HFFc6 (cell line): ENCODE measurements around the gene AIFM2. TPM values are rescaled to one million over a fixed set of nuclear protein-coding genes. Genes with fewer than 3 reads are reported as not detected.

ENCODE experiments used
- DNase-seq: peaks from one replicate; pipeline ENCODE4 v3.0.0-alpha.2; 2018
- H3K27ac Mint-ChIP-seq: 2 replicates; pipeline ENCODE4 v1.8.0; 2020; ENCODE audit warnings: mild to moderate bottlenecking, mixed read lengths
- H3K27me3 Mint-ChIP-seq: 2 replicates; pipeline ENCODE4 v1.8.0; 2021; ENCODE audit warnings: mild to moderate bottlenecking, moderate library complexity, mixed read lengths; ENCODE audit not compliant: insufficient read depth
- H3K36me3 Mint-ChIP-seq: 2 replicates; pipeline ENCODE4 v1.8.0; 2021; ENCODE audit warnings: low read depth, mixed read lengths
- H3K4me1 Mint-ChIP-seq: 2 replicates; pipeline ENCODE4 v1.8.0; 2020; ENCODE audit warnings: low read depth, mixed read lengths
- H3K4me3 Mint-ChIP-seq: 2 replicates; pipeline ENCODE4 v1.8.0; 2020; ENCODE audit warnings: mild to moderate bottlenecking, moderate library complexity, mixed read lengths
- H3K9me3 Mint-ChIP-seq: 2 replicates; pipeline ENCODE4 v1.8.0; 2020; ENCODE audit warnings: mild to moderate bottlenecking, mixed read lengths
- total RNA-seq, 6 experiments: library from RNA; stranded (reverse); fragmentation: NEBNext Ultra II Directional; extraction: Animal tissue kit (Norgen Biotek cat#: 25700); gene quantifications; 2 replicates in 1 of 6; 3 replicates in 5 of 6; pipeline ENCODE4 v1.2.3, GENCODE V29; 2021
- TF ChIP-seq, protein P1 (sequence below): fragments of 200-600 bp; sonication (generic); IDR thresholded peaks from 2 replicates; pipeline ENCODE4 v1.5.0; 2021; ENCODE audit warnings: antibody characterized with exemption, mild to moderate bottlenecking

The AIFM2 gene
- total RNA-seq, 6 experiments from 2014 or later, result 5.1 to 12.3 (median 10.4) TPM

DNA sequence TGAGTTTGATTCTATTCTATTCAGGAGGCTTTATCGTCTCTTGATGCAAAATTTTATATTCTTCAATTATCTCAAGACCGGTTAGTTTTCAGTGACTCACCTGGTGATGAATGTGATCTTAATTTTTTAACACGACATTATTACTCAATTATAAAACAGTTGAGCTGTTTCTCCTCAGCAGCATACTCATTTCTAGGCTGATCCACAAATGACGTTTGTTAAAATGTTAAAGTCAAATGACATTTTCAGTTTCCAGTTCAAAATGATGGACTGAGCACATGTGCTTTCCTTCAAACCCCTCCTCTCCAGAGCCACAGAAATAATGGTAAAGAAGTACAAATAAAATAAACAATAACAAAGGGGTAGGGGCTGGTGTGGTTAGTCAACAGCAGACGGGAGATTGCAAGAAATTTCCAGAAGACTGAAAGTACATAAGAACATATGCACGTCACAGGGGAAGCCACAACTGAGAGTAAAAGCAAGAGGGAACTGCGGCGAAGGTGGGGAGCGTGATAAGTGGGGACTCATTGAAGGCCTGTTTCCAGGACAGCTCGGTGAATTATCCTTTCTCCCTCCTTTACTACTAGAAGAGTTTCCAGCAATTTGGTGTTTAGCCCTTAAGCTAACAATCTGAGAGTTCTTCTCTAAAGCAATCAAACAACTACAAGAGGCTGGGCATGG is 69.1 kb downstream of the AIFM2 start:
- H3K27me3 Mint-ChIP-seq, result peaks cover 31% of the 10 kb centered on the region
- H3K4me1 Mint-ChIP-seq, result no peaks in the 10 kb centered on the region
- TF ChIP-seq, protein P1, sequence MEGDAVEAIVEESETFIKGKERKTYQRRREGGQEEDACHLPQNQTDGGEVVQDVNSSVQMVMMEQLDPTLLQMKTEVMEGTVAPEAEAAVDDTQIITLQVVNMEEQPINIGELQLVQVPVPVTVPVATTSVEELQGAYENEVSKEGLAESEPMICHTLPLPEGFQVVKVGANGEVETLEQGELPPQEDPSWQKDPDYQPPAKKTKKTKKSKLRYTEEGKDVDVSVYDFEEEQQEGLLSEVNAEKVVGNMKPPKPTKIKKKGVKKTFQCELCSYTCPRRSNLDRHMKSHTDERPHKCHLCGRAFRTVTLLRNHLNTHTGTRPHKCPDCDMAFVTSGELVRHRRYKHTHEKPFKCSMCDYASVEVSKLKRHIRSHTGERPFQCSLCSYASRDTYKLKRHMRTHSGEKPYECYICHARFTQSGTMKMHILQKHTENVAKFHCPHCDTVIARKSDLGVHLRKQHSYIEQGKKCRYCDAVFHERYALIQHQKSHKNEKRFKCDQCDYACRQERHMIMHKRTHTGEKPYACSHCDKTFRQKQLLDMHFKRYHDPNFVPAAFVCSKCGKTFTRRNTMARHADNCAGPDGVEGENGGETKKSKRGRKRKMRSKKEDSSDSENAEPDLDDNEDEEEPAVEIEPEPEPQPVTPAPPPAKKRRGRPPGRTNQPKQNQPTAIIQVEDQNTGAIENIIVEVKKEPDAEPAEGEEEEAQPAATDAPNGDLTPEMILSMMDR, result no peak
- no peak overlapping the region for H3K27ac Mint-ChIP-seq
- no peaks in the 10 kb centered on the region for H3K9me3 Mint-ChIP-seq
- no peak overlapping the region for H3K4me3 Mint-ChIP-seq
- no peaks in the 10 kb centered on the region for H3K36me3 Mint-ChIP-seq
- DNase-seq, result no peak

Other genes starting within 250 kb of the AIFM2 start
- gene MACROH2A2, start 80.0 kb downstream of the AIFM2 start, total RNA-seq, result 1 to 10 TPM in 1 of 6 experiments, under 1 TPM in 1, not detected in 4; 0.69 to 1.1 TPM
- gene TYSND1, start 13.9 kb upstream of the AIFM2 start, total RNA-seq, result 1 to 10 TPM; 4.6 to 5.7 (median 4.9) TPM
- gene SAR1A, start 37.7 kb upstream of the AIFM2 start, total RNA-seq, result 100 to 1,000 TPM; 203 to 231 (median 215) TPM
- 100 to 1,000 TPM; 105 to 132 (median 121) TPM for gene PPA1, start 100.6 kb upstream of the AIFM2 start, total RNA-seq
- gene NPFFR1, start 151.2 kb upstream of the AIFM2 start, total RNA-seq, result not detected
- 1 to 10 TPM; 1.2 to 2.4 (median 1.8) TPM for gene LRRC20, start 249.8 kb upstream of the AIFM2 start, total RNA-seq